IMR-90 (cell line): Measurements from ENCODE around the gene RPRML. TPM values are rescaled to one million over a fixed set of nuclear protein-coding genes. Genes with fewer than 3 reads are reported as not detected.

Experiments used
- ATAC-seq: fragments of 200-7000 bp; cut with Tn5 transposase; 2 replicates; pipeline ENCODE4 v1.9.1; 2020; ENCODE audit warnings: low read depth, mild to moderate bottlenecking, moderate library complexity
- BruUV-seq: library from RNA; stranded (reverse); fragments of 400-500 nt; replicated peaks from 2 replicates; lab custom pipeline; 2021; lab: Mats Ljungman, UMichigan
- CTCF ChIA-PET: fragments of 300-600 bp; formaldehyde crosslinking; extraction: SDS; loops from one replicate; lab custom pipeline; 2021; ENCODE audit warnings: antibody characterized with exemption; lab: Yijun Ruan, JAX
- POLR2A ChIA-PET: fragments of 300-600 bp; sonication (Branson Sonifier 250); formaldehyde crosslinking; loops from one replicate; lab custom pipeline; 2022; ENCODE audit warnings: antibody characterized with exemption; ENCODE audit not compliant: unreplicated experiment; lab: Charles Lee
- DNase-seq: peaks from one replicate; pipeline ENCODE4 v3.0.0; 2013
- H2AFZ ChIP-seq: replicated peaks from 2 replicates; pipeline ENCODE3; 2013; ENCODE audit warnings: low read length, mild to moderate bottlenecking; ENCODE audit not compliant: poor library complexity
- H2AK5ac ChIP-seq: 2 replicates; pipeline ENCODE4 v1.6.1; 2013; ENCODE audit warnings: low read depth, low read length, inconsistent platforms
- H2AK9ac ChIP-seq: replicated peaks from 2 replicates; pipeline ENCODE3; 2013; ENCODE audit warnings: mild to moderate bottlenecking, low read depth, low read length, moderate library complexity; ENCODE audit not compliant: poor library complexity
- H2BK120ac ChIP-seq: 2 replicates; pipeline ENCODE4 v1.6.1; 2013; ENCODE audit warnings: low read depth, low read length, inconsistent platforms
- H2BK15ac ChIP-seq: 3 replicates; pipeline ENCODE4 v1.6.1; 2013; ENCODE audit warnings: low read depth, low read length, inconsistent platforms
- H2BK20ac ChIP-seq: 2 replicates; pipeline ENCODE4 v1.6.1; 2013; ENCODE audit warnings: low read depth, mild to moderate bottlenecking, inconsistent platforms, low read length, moderate library complexity
- H2BK5ac ChIP-seq: 2 replicates; pipeline ENCODE4 v1.6.1; 2013; ENCODE audit warnings: mild to moderate bottlenecking, low read depth, low read length, inconsistent platforms; ENCODE audit not compliant: poor library complexity, severe bottlenecking
- H3K14ac ChIP-seq: replicated peaks from 2 replicates; pipeline ENCODE4 v1.6.1; 2013; ENCODE audit warnings: low read depth, low read length, inconsistent platforms
- H3K18ac ChIP-seq: 2 replicates; pipeline ENCODE4 v1.6.1; 2013; ENCODE audit warnings: low read depth, low read length, control low read depth
- H3K23ac ChIP-seq: 2 replicates; pipeline ENCODE4 v1.6.1; 2013; ENCODE audit warnings: low read depth, low read length, inconsistent platforms
- H3K27ac ChIP-seq: 2 replicates; pipeline ENCODE4 v1.5.1; 2013; ENCODE audit warnings: mild to moderate bottlenecking, control low read depth, low read length; ENCODE audit not compliant: insufficient read depth
- H3K27me3 ChIP-seq: 2 replicates; pipeline ENCODE4 v1.6.1; 2013; ENCODE audit warnings: low read length; ENCODE audit not compliant: control insufficient read depth, insufficient read depth
- H3K36me3 ChIP-seq: 2 replicates; pipeline ENCODE4 v1.6.1; 2013; ENCODE audit warnings: low read length, mixed read lengths; ENCODE audit not compliant: control insufficient read depth, insufficient read depth
- H3K4ac ChIP-seq: 2 replicates; pipeline ENCODE4 v1.6.1; 2013; ENCODE audit warnings: low read depth, low read length, inconsistent platforms
- H3K4me1 ChIP-seq: 2 replicates; pipeline ENCODE4 v1.6.1; 2013; ENCODE audit warnings: low read length, mixed read lengths; ENCODE audit not compliant: control insufficient read depth, insufficient read depth
- H3K4me2 ChIP-seq: 2 replicates; pipeline ENCODE4 v1.6.1; 2013; ENCODE audit warnings: low read depth, mild to moderate bottlenecking, control low read depth, low read length, moderate library complexity
- H3K4me3 ChIP-seq: 2 replicates; pipeline ENCODE4 v1.5.1; 2013; ENCODE audit warnings: low read depth, mild to moderate bottlenecking, control low read depth, low read length, moderate library complexity; ENCODE audit not compliant: insufficient read depth
- H3K56ac ChIP-seq: 2 replicates; pipeline ENCODE4 v1.6.1; 2013; ENCODE audit warnings: low read length, inconsistent platforms; ENCODE audit not compliant: insufficient read depth; ENCODE audit errors: extremely low read depth
- H3K79me1 ChIP-seq, 2 experiments: 2 replicates each; pipeline ENCODE4 v1.6.1; 2013; ENCODE audit warnings: low read length in 2 of 2, inconsistent platforms in 1 of 2, low read depth in 1 of 2
- H3K9ac ChIP-seq: 2 replicates; pipeline ENCODE4 v1.6.1; 2013; ENCODE audit warnings: low read depth, low read length, control low read depth
- H3K9me1 ChIP-seq: 2 replicates; pipeline ENCODE4 v1.6.1; 2013; ENCODE audit warnings: low read length, inconsistent platforms; ENCODE audit not compliant: insufficient read depth
- H3K9me3 ChIP-seq: 2 replicates; pipeline ENCODE4 v1.6.1; 2013; ENCODE audit warnings: low read length; ENCODE audit not compliant: control insufficient read depth, insufficient read depth
- H4K20me1 ChIP-seq: 2 replicates; pipeline ENCODE4 v1.6.1; 2013; ENCODE audit warnings: low read length, inconsistent platforms; ENCODE audit not compliant: insufficient read depth
- H4K5ac ChIP-seq: 2 replicates; pipeline ENCODE4 v1.6.1; 2013; ENCODE audit warnings: mild to moderate bottlenecking, low read depth, low read length, control low read depth
- H4K8ac ChIP-seq, 2 experiments: 2 replicates each; pipeline ENCODE4 v1.6.1; 2013; ENCODE audit warnings: low read depth in 2 of 2, low read length in 2 of 2, control low read depth in 1 of 2, inconsistent platforms in 1 of 2
- H4K91ac ChIP-seq: 2 replicates; pipeline ENCODE4 v1.6.1; 2013; ENCODE audit warnings: low read depth, low read length, inconsistent platforms; ENCODE audit not compliant: insufficient read depth
- BHLHE40 ChIP-seq: fragments of 150-350 bp; IDR thresholded peaks from 2 replicates; pipeline ENCODE4 v1.6.1; 2016; ENCODE audit warnings: mild to moderate bottlenecking, low read depth, low read length
- CEBPB ChIP-seq: IDR thresholded peaks from 2 replicates; pipeline ENCODE4 v1.6.1; 2012; ENCODE audit warnings: low read depth, low read length, improper control_type of control experiment
- CHD1 ChIP-seq: IDR thresholded peaks from 2 replicates; pipeline ENCODE4 v1.6.1; 2012; ENCODE audit warnings: low read depth, low read length, improper control_type of control experiment
- FOS ChIP-seq: fragments of 150-350 bp; IDR thresholded peaks from 2 replicates; pipeline ENCODE4 v1.6.1; 2016; ENCODE audit warnings: low read depth, low read length
- MAFK ChIP-seq: IDR thresholded peaks from 2 replicates; pipeline ENCODE4 v1.6.1; 2012; ENCODE audit warnings: low read depth, low read length, improper control_type of control experiment
- MAZ ChIP-seq: IDR thresholded peaks from 2 replicates; pipeline ENCODE4 v1.6.1; 2012; ENCODE audit warnings: low read depth, mild to moderate bottlenecking, low read length, improper control_type of control experiment, moderate library complexity, borderline replicate concordance
- MXI1 ChIP-seq: IDR thresholded peaks from 2 replicates; pipeline ENCODE4 v1.6.1; 2012; ENCODE audit warnings: low read depth, mild to moderate bottlenecking, low read length, moderate library complexity, borderline replicate concordance
- NFE2L2 ChIP-seq: fragments of 150-350 bp; IDR thresholded peaks from 2 replicates; pipeline ENCODE4 v1.6.1; 2016; ENCODE audit warnings: low read depth, mild to moderate bottlenecking, low read length
- RAD21 ChIP-seq: IDR thresholded peaks from 2 replicates; pipeline ENCODE4 v1.6.1; 2012; ENCODE audit warnings: low read length, improper control_type of control experiment
- RCOR1 ChIP-seq: IDR thresholded peaks from 2 replicates; pipeline ENCODE4 v1.6.1; 2012; ENCODE audit warnings: mild to moderate bottlenecking, low read length, improper control_type of control experiment; ENCODE audit not compliant: insufficient replicate concordance
- RFX5 ChIP-seq: IDR thresholded peaks from 2 replicates; pipeline ENCODE4 v1.8.0; 2012; ENCODE audit warnings: low read depth, mild to moderate bottlenecking, low read length, moderate library complexity
- SMC3 ChIP-seq: fragments of 150-350 bp; IDR thresholded peaks from 2 replicates; pipeline ENCODE4 v1.6.1; 2016; ENCODE audit warnings: low read depth, mild to moderate bottlenecking, antibody characterized with exemption, low read length, moderate library complexity
- WGBS, 2 experiments: methylation state at CpG; one replicate each; pipeline versions ENCODE4 v1.1.5 to v1.1.7; 2013; ENCODE audit warnings: missing lambda C conversion rate in 2 of 2; ENCODE audit not compliant: insufficient read length in 1 of 2; ENCODE audit errors: extremely low coverage in 2 of 2; 5-methylcytosine and 5-hydroxymethylcytosine counted together
- dilution Hi-C: fragments of 300-500 bp; cut with HindIII; formaldehyde crosslinking; loops from one replicate; pipeline ENCODE4 v1.14.3; 2018; ENCODE audit warnings: low sequenced_read_pairs; ENCODE audit not compliant: unreplicated experiment
- in situ Hi-C: fragments of 300-500 bp; cut with MboI; formaldehyde crosslinking; loops from 3 replicates; pipeline ENCODE4 v1.14.3; 2019; ENCODE audit warnings: low sequenced_read_pairs, inconsistent platforms, mixed read lengths
- intact Hi-C: fragments of 100-400 bp; cut with micrococcal nuclease; formaldehyde crosslinking; loops from 2 replicates; pipeline ENCODE4 v1.10.0; 2022
- polyA plus RNA-seq, 3 experiments: library from polyadenylated mRNA; depleted of rRNA; stranded (reverse); fragments of >200 nt; gene quantifications; 2 replicates each; pipeline ENCODE4 v1.2.3, GENCODE V29; 2012; ENCODE audit warnings: low replicate concordance in 1 of 3
- total RNA-seq: library from RNA; depleted of rRNA; stranded (reverse); fragments of >200 nt; gene quantifications from 2 replicates; pipeline ENCODE4 v1.2.3, GENCODE V29; 2012
- TF ChIP-seq, protein P1 (sequence below): conservative IDR thresholded peaks from 2 replicates; pipeline ENCODE4 v1.5.1; 2012; ENCODE audit warnings: mild to moderate bottlenecking, low read depth, low read length, improper control_type of control experiment
- TF ChIP-seq, protein P2 (sequence below): fragments of 150-350 bp; IDR thresholded peaks from 2 replicates; pipeline ENCODE4 v1.6.1; 2016; ENCODE audit warnings: low read depth, mild to moderate bottlenecking, low read length, moderate library complexity, borderline replicate concordance
- TF ChIP-seq, protein P3 (sequence below): fragments of 150-350 bp; IDR thresholded peaks from 2 replicates; pipeline ENCODE4 v1.6.1; 2017; ENCODE audit warnings: mild to moderate bottlenecking, antibody characterized with exemption, low read length, low read depth

RPRML gene
- total and polyA plus RNA-seq, 2 of the 4 experiments (the other 2 are of a cell fraction), result not detected

DNA sequence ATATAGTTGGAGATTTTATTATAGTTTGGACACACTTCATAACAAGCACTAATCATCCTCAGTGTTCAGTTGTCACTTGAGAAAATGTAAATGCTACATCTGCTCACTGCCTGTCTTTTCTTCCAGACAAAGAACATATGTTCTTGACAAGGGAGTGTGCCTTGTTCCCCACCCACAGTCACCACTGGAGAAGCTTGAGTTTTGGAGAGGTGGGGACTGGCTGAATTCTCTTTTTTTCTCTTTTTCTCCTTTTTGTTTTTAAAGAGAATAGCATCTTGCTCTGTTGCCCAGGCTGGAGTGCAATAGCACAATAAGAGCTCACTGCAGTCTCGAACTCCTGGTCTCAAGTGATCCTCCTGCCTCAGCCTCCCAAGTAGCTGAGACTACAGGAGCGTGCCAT lies 15.5 kb downstream of the RPRML start:
- Histone ChIP-seq H2AK5ac (no peak overlapping the region), H3K79me1 (no peaks in the 10 kb centered on the region), H4K8ac (no peak overlapping the region), H4K91ac (no peak overlapping the region), H2BK5ac (no peak overlapping the region), H3K9me3 (peaks cover 2% of the 10 kb centered on the region; the same call in 1 of the 2 replicates), H3K27me3 (peaks cover 23% of the 10 kb centered on the region), H2AK9ac (no peak overlapping the region), H3K27ac (no peak overlapping the region), H3K9me1 (peaks cover 3% of the 10 kb centered on the region; the same call in 1 of the 2 replicates), H2AFZ (no peak overlapping the region), H2BK120ac (no peak overlapping the region), H3K9ac (no peak overlapping the region), H3K4me1 (peaks cover 4% of the 10 kb centered on the region), H2BK15ac (no peak overlapping the region), H3K4ac (no peak overlapping the region), H3K4me2 (no peak overlapping the region), H3K36me3 (no peaks in the 10 kb centered on the region), H3K23ac (no peak overlapping the region), H3K14ac (no peak overlapping the region), H4K5ac (no peak overlapping the region), H3K18ac (no peak overlapping the region), H4K20me1 (no peaks in the 10 kb centered on the region), H3K4me3 (no peak overlapping the region), H2BK20ac (no peak overlapping the region), H3K56ac (no peak overlapping the region)
- dilution Hi-C loops (no loop called here), in situ Hi-C loops (no loop called here), intact Hi-C loops (loop anchor here (5.0 kb wide), 1 partner anchor 39 kb away; no protein-coding TSS in a partner anchor)
- ChIA-PET CTCF (no interaction called here), POLR2A (no interaction called here)
- TF ChIP-seq, protein P1, sequence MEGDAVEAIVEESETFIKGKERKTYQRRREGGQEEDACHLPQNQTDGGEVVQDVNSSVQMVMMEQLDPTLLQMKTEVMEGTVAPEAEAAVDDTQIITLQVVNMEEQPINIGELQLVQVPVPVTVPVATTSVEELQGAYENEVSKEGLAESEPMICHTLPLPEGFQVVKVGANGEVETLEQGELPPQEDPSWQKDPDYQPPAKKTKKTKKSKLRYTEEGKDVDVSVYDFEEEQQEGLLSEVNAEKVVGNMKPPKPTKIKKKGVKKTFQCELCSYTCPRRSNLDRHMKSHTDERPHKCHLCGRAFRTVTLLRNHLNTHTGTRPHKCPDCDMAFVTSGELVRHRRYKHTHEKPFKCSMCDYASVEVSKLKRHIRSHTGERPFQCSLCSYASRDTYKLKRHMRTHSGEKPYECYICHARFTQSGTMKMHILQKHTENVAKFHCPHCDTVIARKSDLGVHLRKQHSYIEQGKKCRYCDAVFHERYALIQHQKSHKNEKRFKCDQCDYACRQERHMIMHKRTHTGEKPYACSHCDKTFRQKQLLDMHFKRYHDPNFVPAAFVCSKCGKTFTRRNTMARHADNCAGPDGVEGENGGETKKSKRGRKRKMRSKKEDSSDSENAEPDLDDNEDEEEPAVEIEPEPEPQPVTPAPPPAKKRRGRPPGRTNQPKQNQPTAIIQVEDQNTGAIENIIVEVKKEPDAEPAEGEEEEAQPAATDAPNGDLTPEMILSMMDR, result no peak
- TF ChIP-seq RAD21 (no peak), RCOR1 (no peak), NFE2L2 (no peak), MXI1 (no peak), MAZ (no peak), BHLHE40 (no peak), SMC3 (no peak), FOS (no peak), MAFK (no peak), CHD1 (no peak), CEBPB (no peak), RFX5 (no peak)
- TF ChIP-seq, protein P2, sequence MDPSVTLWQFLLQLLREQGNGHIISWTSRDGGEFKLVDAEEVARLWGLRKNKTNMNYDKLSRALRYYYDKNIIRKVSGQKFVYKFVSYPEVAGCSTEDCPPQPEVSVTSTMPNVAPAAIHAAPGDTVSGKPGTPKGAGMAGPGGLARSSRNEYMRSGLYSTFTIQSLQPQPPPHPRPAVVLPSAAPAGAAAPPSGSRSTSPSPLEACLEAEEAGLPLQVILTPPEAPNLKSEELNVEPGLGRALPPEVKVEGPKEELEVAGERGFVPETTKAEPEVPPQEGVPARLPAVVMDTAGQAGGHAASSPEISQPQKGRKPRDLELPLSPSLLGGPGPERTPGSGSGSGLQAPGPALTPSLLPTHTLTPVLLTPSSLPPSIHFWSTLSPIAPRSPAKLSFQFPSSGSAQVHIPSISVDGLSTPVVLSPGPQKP, result no peak
- TF ChIP-seq, protein P3, sequence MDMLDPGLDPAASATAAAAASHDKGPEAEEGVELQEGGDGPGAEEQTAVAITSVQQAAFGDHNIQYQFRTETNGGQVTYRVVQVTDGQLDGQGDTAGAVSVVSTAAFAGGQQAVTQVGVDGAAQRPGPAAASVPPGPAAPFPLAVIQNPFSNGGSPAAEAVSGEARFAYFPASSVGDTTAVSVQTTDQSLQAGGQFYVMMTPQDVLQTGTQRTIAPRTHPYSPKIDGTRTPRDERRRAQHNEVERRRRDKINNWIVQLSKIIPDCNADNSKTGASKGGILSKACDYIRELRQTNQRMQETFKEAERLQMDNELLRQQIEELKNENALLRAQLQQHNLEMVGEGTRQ, result no peak
- DNase-seq, result no peak
- ATAC-seq, result no peak
- no TSS peak for BruUV-seq
- no CpG with 5 or more reads among the region's 2 CpGs for WGBS, 2 experiments
